ENCODE measurements around the gene PCYT2.
"Not testable (repeated sequence)": the region's sequence is repeated elsewhere in the genome, so short reads cannot be mapped to it uniquely, and the experiment has no call there.

Gene PCYT2

DNA sequence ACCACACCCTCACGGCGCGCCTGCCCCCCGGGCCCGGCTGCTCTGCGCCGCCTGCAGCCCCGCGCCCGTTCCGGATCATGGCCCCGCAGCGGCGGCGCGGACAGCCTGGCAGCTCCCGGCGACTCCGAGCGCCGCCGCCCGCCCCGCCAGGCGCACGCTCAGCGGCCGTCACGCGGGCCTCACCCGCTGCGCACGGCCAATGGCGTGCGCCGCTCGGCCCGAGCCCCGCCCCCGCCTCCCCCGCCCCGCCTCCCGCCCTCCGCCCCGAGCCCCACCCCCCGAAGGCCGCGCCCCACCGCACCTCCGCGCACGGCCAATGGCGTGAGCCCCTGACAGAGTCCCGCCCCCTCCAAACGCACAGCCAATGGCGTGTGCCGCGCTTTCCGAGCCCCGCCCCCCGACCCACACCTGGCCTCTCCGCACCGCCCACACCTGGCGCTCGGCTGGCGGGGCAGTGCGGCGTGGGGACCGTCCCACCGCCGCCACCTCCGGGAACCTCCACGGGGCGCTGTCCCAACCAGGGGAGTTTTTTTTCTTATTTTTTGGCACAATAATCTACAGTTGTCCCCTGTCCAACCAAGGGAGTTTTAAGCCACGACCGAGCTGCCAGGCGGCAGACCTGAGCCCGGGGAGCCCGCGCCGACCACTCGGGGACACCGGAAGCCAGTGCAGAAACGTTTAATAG lies at the start of gene PCYT2:
TSS of gene PCYT2 (minus strand) at position 123 of the 685 bp plus-strand sequence. CDS start at position 79, 44 bp downstream.
- DNase-seq (ENCODE audit: low read depth), result peak; percentile 89

DNA sequence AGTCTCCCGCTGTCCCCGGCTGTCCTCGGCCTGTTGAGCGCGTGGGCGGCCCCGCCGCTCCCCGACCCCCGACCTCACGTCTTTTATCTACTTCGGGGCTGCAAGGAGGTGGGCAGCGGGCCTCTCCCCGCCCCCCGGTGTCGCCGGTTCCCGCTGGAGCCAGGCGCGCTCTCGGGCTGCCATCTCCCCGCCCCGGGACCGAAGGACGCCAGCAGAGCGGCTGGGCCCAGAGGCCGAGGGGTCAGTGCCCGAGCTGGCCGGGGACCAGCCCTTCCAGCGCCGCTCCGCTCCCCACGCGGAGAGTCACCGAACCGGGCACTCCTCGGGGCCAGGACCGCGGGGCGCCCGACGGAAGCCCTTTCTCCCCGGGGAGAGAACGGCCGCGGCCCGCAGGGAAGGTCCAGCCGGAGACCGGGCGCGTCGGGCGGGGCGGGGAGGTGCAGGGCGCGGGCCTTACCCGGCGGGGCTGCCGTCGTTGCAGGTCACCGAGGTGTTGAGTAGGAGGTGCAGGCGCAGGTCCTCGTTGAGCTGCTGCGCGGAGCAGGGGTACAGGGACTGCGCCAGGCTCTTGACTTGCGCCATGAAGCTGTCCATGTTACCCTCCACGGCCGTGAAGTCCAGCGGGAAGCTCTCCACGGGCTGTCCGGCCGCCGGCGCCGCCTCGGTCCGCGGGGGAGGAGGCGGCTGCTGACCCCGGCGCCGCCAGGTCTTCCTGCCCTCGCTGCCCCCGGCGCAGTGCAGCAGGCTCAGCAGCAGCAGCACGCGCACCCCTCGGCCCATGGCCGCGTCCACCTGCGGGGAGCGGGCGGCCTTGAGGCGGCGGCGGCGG lies 49.1 kb upstream of the PCYT2 start:
- DNase-seq (ENCODE audit: low read depth), result no peak

DNA sequence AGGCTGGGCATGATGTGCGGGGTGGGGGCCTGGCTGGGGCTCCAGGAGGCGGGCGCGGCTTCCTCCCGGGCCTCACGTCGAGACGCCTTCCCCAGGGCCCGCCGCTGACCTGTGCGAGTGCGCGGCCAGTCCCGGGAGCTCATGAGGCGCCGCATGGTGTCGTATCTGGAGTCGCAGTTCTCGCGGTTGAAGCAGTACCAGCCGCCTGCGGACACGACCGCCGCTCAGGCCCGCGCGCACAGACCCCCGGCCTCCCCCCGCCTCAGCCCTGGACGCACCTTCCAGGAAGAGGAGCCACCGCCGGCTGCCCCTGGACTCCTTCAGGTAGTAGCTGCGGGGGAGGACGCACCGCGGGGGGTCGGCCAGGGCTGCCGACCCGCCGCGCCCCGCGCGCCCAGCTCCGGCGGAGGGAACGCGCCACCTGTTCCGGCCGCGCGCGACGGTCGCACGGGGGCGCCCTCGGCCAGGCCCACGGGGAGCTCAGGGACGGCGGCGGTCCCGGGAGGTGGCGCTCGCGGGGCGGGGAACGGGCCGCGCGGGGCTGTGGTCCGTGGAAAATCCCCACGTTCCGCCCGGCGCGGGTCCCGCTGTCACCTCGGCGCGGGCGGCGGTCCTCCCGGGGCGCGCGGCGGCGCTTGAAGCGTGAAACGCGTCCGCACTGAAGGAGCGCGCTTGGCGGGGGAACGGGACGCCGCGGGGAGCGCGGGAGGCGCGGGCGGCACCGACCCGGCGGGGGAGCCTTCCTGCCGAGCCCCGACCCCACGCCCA lies 48.3 kb upstream of the PCYT2 start:
- DNase-seq (ENCODE audit: low read depth), result peak; percentile 70

DNA sequence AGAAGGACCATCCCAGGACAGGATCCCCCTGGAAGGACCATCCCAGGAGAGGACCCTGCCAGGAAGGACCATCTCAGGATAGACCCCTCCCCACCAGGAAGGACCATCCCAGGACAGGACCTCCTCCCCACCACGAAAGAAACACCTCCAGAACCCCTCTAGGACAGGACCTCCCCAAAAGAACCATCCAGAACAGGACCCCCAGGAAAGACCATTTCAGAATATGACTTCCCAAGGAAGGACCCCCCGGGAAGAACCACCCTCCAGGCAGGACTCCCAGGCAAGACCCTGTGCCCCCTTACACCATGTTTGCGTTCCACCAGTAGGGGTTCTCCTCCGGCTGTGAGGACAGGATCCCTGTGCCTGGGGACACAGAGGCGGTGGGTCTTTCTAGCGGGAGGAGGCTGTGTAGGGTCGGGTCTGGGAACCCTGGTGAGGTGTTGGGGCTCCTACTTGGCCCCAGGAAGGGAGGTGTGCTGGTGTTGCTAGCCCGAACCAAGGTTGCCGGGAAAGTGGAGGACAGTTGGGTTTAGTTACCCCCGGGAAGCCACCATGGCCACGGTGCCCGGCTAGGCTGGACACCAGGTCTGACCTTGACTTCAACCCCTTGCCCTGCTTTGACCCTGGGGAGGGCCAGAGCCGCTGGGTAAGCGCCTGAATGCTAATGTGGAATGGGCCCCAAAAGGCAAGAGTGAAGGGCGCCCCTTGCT lies 47.6 kb upstream of the PCYT2 start:
- DNase-seq (ENCODE audit: low read depth), result no peak

DNA sequence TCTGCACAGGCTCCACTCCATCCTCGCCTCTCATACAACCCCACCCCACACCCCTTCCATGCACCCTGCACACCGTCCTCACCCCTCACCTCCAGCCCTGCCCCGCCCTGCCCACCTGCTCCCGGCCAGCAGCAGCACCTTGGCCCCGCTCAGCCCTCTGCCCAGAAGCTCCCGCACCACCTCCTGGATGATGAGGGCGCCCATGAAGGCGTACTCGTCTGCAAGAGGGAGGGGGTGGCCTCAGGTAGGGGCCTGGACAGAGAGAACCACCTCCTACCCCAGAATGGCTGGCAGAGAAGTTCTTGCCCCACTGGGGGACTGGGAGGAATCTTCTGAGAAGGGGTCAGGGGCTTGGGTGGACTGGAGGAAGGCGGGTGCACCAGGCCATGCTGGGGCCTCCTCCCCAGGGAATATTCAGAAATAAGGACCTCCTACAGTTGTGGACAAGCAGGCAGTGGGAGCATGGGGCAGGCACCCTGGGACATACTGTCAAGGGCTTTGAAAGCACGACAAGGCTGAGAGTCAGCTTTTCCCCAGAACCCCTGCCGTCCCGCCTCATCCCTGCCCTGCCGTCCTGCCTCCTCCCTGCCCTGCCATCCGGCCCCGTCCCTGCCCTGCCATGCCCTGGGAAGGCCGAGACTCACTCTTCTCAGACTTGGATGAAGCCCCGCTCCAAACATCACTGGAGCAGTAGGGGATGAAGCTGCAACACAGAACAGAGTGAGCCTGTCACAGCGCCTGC lies 46.7 kb upstream of the PCYT2 start:
- DNase-seq (ENCODE audit: low read depth), result no peak

DNA sequence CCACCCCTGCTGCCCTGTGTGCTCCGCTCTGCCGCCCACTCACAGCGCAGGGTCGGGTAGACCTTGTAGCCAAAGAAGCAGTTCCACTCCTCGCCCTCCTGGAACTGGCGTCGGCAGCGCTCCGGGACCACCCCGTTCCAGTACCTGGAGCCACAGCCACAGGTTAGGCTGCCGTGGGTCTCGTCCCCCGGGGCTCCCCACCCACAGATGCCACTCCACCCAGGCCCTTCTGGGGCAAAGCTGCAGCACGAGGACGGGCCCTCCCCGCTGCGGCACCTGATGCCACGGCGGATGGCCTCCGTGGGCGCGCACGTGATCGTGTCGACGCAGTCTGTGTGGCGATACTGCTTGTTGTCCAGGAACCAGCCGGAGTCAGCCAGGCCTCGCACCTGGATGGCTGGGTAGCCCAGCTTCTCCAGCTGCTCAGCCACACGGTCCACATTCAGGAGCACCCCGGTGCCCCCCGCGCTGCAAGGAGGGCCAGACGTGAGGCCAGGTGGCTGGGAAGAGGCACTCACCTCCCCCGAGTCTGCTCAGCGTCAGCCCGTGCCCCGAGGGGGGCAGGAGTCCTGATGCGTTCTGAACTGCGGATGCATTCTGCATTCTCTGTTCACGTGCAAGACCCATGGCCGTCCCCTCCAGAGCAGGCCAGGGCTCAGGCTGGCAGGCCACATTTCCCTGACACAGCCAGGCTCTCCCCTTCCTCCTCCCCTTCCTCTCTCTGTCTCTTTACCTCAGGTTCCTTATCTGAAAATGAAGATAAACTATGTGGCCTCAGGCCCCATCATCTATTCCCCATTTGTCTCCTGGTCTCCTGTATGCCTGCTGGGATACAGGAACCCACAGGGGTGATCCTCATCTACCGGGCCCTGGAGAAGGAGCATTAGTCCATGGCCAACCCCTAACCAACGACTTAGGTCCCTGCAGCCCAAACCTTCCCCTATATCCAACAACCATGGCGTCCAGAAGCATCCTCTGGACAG lies 45.7 kb upstream of the PCYT2 start:
- no peak for DNase-seq (ENCODE audit: low read depth)

DNA sequence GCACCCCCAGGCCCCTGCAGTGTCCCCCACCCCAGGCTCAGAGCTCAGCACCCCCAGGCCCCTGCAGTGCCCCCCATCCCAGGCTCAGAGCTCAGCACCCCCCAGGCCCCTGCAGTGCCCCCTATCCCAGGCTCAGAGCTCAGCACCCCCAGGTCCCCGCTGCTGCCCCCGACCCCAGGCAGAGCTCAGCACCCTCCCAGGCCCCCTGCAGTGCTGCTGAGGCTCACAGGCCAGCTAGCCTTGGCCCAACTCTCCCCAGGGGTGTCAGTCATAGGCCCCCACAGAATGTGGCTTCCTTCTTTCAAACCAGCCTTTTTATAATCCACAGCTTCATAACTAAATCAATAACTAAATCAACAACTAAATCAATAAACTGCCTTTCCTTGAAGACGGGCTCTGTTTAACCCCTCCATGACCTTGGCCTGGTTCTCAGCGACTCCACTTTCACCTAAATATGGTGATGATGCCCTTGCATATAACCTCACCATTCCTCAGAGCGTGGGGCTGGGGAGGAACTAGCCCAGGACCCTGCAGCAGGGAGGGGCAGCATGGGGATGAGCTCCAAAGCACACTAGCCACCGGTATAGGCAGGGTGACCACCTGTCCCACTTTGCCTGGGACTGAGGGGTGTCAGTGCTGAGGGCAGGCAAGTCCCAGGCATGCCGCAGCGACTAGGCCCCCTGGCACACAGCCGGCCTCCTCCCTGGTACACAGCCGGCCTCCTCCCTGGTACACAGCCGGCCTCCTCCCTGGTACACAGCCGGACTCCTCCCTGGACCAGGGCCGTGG lies 44.8 kb upstream of the PCYT2 start:
- DNase-seq (ENCODE audit: low read depth), result no peak

DNA sequence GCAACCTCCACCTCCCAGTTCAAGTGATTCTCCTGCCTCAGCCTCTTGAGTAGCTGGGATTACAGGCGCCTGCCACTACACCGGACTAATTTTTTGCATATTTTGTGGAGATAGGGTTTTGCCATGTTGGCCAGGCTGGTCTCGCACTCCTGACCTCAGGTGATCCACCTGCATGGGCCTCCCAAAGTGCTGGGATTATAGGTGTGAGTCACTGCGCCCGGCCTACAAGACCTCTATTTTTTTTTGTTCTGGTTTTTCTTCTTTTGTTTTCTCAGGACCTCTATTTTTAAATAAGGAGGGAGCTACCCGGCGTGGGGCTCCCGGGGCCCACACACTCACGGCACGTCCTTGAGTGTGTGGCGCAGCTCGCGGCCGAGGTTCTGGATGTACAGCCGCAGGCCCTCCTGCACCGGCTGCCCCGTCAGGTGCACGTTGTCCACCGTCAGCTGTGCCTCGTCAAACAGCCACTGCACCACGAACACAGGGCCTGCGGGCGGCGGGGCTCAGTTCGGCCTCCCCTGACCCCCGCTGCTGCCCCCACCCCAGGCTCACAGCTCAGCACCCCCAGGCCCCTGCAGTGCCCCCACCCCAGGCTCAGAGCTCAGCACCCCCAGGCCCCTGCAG lies 44.0 kb upstream of the PCYT2 start:
- no peak for DNase-seq (ENCODE audit: low read depth)

DNA sequence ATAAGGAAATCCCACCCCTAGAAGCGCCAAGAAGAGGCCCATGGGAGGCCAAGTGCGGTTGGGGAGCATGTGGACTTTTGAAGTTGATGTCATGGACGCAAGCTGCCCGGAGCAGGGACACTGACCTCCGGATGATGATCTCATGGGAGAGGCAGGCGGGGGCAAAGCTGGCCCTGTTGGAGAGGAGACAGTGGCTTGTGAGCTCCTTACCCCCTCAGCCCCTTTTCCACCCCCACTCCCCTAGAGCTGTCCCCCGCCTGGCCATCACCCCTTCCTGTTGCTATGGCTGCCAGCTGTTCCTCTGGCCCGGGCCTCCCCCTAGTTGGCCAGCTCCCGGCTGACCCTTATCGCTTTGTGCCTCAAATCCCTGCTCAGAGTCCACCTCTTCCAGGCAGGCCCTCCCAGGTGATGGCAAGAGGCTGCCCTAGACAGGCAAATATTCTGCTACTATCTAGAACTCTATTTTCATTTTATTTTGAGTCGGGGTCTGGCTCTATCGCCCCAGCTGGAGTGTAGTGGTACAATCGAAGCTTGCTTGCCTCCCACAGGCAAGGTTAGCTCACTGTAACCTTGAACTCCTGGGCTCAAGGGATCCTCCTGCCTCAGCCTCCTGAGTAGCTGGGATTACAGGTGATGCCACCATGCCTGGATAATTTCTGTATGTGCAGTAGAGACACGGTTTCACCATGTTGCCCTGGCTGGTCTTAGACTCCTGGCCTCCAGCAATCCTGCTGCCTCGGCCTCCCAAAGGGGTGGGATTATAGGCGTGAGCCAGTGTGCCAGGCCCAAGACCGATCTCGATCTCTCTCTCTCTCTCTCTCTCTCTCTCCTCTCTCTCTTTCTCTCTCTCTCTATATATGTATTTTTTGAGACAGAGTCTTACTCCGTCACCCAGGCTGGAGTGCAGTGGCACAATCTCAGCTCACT lies 43.2 kb upstream of the PCYT2 start:
- no peak for DNase-seq (ENCODE audit: low read depth)

DNA sequence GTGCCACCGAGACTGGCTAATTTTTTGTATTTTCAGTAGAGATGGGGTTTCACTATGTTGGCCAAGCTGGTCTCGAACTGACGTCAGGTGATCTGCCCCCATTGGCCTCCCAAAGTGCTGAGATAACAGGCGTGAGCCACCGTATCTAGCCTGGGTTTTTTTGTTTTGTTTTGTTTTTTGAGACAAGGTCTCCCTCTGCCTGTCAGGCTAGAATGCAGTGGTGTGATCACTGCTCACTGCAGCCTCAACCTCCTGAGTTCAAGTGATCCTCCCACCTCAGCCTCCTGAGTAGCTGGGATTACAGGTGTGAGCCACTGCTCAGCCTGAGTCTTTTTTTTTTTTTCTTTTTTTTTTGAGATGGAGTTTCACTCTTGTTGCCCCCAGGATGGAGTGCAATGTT lies 42.2 kb upstream of the PCYT2 start:
- not testable (repeated sequence) for DNase-seq (ENCODE audit: low read depth)

DNA sequence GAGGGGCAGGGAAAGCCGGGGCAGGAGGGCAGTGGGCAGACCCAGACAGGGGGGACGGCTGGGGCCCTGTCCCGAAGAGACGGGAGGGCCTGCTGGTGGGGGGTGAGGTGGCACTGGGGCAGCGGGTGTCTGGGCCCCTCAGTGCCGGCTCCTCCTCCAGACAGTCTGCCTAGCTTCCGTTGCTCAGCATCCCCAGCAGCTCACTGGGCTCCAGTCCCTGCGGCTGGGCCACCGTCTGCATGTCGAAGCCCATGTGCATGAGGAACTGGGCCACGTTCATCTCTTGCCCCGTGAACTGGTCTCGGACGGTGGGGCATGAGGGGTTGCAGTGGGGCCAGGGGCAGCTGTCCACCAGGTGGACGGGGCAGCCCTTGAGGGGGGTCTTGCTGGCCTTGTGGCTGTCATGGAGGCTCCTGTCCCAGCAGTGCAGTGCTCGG lies 41.6 kb upstream of the PCYT2 start:
- no peak for DNase-seq (ENCODE audit: low read depth)

DNA sequence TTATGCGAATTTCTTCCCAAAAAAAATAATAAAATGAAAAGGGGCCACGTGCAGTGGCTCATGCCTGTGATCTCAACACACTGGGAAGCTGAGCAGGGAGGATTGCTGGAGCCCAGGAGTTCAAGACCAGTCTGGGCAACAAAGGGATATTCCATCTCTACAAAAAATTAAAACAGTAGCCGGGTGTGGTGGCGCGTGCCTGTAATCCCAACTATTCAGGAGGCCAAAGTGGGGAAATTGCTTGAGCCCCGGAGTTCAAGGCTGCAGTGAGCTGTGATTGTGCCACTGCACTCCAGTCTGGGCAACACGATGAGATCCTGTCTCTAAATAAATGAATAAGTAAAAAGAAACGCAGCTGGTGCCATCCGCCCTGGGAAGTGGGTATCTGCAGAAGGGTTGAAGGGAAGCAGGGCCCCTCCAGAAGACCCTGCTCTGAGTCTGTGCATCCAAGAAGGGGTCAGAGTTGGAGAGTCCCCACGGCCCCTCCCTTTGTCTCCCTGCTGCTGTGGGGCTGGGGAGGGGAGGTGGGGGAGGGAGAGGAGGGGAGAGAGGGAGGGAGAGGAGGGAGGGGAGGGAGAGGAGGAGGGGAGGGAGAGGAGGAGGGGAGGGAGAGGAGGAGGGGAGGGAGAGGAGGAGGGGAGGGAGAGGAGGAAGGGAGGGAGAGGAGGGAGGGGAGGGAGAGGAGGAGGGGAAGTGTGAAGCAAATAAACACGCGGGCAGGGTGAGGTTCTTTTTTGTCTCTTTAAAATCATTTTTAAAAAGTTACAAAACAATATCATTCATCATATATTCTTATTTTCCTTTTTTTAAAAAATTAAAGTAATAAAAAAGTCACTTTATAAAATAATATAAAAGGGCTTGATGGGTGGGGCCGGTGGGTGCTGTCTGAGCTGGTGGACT lies 40.8 kb upstream of the PCYT2 start:
- DNase-seq (ENCODE audit: low read depth), result no peak

DNA sequence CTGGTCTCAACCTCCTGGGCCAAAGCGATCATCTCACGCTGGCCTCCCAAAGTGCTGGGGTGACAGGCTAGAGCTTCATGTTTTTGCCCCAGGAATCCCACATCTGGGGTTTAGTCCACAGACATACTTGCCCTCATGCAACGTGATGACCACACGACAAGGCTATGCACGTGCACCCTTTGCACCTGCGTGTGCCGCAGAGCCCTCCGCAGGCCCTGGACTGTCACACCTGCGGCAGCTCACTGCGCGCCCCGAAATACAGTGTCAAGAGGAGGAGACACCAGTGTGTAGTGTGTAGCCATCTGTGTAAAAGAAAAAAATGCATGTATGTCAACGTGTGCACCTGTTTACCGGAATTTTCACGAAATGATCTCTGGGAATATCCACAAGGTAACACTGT lies 39.3 kb upstream of the PCYT2 start:
- DNase-seq (ENCODE audit: low read depth), result no peak

DNA sequence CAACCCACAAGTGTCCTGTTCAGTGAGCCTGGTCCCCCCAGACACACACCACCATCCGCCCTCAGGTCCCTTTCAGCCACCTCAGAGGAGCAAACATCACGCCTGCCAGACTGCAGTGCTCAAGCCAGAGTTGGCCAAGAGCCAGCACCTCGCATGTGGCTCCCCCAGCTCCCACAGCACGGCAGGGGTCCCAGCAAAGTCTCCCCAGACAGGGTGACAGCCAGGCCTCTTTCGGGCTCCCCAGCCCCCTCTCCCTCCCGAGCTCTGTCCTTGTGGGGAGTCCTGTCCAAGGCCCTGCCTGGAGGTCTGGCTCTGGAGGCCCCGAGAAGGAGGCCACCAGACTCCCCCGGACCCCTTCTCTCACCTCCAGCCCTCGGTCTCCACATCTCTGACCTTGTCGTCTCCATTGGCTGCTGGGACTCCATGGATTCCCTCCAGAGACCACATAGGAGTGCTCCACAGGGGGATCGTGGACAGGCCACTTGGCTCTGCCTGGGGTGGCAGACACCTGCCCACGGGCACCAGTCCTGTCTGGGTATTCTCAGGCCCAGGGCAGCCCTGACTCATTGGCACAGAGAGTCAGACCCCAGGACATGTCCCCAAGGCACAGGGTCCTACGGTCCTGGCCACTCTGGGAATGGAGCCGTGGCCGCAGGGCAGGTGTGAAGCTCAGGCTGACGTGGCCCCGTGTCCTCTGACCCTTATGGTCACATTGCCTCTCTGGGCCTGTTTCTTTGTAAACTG lies 37.6 kb upstream of the PCYT2 start:
- no peak for DNase-seq (ENCODE audit: low read depth)

DNA sequence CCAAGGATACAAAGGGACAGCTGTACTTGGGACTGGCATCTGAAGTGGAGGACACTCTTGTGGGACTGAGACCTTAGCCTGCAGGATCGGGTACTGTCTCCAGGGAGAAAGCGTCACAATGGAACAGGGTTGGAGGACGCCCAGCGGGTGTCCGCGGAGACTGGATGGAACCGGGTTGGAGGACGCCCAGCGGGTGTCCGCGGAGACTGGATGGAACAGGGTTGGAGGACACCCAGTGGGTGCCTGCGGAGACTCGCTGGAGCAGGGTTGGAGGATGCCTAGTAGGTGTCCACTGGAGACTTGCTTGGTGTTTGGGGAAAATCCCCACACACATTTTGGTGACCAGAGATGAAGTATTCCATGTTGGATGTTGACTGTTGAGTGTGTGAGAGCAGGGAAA lies 36.0 kb upstream of the PCYT2 start, which contains the start of gene MYADML2:
TSS of gene MYADML2 (minus strand) at position 45 of the 400 bp plus-strand sequence. CDS start 5,492 bp downstream, outside the sequence.
- DNase-seq (ENCODE audit: low read depth), result no peak

DNA sequence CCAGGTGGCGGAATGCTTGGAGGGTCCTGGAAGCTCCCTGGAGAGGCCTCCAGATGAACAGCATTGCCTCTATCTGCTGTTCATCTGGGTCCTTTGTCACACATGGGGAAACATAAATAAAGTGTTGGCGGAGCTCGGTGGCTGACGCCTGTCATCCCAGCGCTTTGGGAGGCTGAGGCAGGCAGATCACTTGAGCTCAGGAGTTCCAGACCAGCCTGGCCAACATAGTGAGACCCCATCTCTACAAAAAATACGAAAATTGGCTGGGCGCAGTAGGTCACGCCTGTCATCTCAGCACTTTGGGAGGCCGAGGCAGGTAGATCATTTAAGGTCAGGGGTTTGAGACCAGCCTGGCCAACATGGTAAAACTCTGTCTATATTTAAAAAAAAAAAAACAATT lies 33.7 kb upstream of the PCYT2 start:
- no peak for DNase-seq (ENCODE audit: low read depth)

All from T-helper 22 cell (primary cell).